A549 treated with Hydrocortisone at 1 μM for 4 hours (cell line): ENCODE data around the gene OCSTAMP. TPM values are rescaled to one million over a fixed set of nuclear protein-coding genes. Genes with fewer than 3 reads are reported as not detected.

Source experiments
- total RNA-seq: library from RNA; stranded (reverse); fragments of 200-300 nt; extraction: Qiagen RNA extraction; gene quantifications from 5 replicates; pipeline ENCODE4 v1.2.3, GENCODE V29; 2022

Gene OCSTAMP, protein sequence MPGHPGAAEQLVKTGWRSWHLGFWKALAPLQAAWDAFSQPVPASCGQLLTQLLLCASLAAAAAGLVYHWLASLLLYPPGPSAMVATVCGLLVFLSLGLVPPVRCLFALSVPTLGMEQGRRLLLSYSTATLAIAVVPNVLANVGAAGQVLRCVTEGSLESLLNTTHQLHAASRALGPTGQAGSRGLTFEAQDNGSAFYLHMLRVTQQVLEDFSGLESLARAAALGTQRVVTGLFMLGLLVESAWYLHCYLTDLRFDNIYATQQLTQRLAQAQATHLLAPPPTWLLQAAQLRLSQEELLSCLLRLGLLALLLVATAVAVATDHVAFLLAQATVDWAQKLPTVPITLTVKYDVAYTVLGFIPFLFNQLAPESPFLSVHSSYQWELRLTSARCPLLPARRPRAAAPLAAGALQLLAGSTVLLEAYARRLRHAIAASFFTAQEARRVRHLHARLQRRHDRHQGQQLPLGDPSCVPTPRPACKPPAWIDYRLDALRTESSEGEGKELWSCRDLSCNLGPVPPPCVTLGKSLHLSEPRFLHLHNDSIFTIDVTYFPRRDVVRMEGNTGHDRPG
- total RNA-seq, result not detected in 5 replicates

DNA sequence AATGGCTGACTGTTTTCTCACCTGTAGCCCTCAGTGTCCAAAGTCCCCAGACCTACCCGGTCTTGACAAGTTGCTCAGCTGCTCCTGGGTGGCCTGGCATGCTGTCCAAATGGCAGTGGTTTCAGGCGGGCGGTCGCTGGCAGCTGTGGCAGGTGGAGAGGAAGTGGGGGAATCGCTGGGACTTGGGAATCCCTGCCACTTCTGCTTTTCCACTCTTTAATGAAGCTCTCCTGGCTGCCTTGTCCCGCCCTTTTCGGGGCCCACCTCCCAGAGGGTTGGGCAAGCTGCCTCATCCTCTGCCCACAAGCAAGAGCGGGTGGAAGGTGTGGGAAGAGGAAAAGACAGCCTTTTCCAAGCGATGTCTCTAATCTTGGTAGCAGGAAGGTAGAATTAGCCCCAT is at the start of gene OCSTAMP:
TSS of gene OCSTAMP (minus strand) at position 194 of the 400 bp plus-strand sequence. CDS start at position 100, 94 bp downstream.

GRCh38 chr20:46512943-46513844 is 37.3 kb downstream of the OCSTAMP start, which contains the start of gene ZNF334:
Gene ZNF334 (minus strand): TSS chr20:46513559. CDS start chr20:46512102, 1,457 bp downstream.

Other genes with a start within 250 kb of the OCSTAMP start
- gene CDH22, start 242.2 kb downstream of the OCSTAMP start, total RNA-seq, result 0.02 to 0.05 TPM (median 0.03 TPM) in 4 of 5 replicates, not detected in the other
- gene ELMO2, start 144.0 kb downstream of the OCSTAMP start, total RNA-seq, result 18.1 to 25.7 TPM (median 20.6 TPM) in 5 replicates
- not detected in 5 replicates for gene ZNF334, start 37.1 kb downstream of the OCSTAMP start, total RNA-seq
- gene SLC13A3, start 100.8 kb upstream of the OCSTAMP start, total RNA-seq, result 0.09 to 0.14 TPM in 2 of 5 replicates, not detected in the others
- gene TP53RK, start 138.8 kb upstream of the OCSTAMP start, total RNA-seq, result 12.0 to 14.1 TPM (median 12.9 TPM) in 5 replicates
- gene SLC2A10, start 159.0 kb upstream of the OCSTAMP start, total RNA-seq, result not detected in 5 replicates